Left colon (tissue), 2 donors: ENCODE data around the gene ZNF438. TPM values are rescaled to one million over a fixed set of nuclear protein-coding genes. Genes with fewer than 3 reads are reported as not detected.
A peak's percentile ranks its signal among the peaks of the same experiment; 100 is the strongest.
"Not testable (repeated sequence)": the region's sequence is repeated elsewhere in the genome, so short reads cannot be mapped to it uniquely, and the experiment has no call there.

Experiments
- ATAC-seq: fragments of 200-7000 bp; cut with Tn5 transposase; one replicate; pipeline ENCODE4 v1.9.1; 2020; ENCODE audit warnings: mild to moderate bottlenecking, moderate library complexity
- DNase-seq, 2 donors: peaks; one replicate each; pipeline ENCODE4 v3.0.0-alpha.2; 2020
- intact Hi-C, 2 donors: fragments of 100-400 bp; cut with DNase I in 1 of 2; cut with micrococcal nuclease in 1 of 2; formaldehyde crosslinking; loops; one replicate each; pipeline versions ENCODE4 v1.11.2 to v1.14.0; 2022; cut with DNase I, micrococcal nuclease
- total RNA-seq, 2 donors: library from RNA; stranded (reverse); fragmentation: NEBNext Ultra II Directional; extraction: Animal tissue kit (Norgen Biotek cat#: 25700); gene quantifications; one replicate each; pipeline ENCODE4 v1.2.1, GENCODE V29; 2021
- donor health status: DM: no; HTN: no; CAD: no.
- donor health status: DM: yes; HTN: yes; CAD: no.

The ZNF438 gene
- total RNA-seq, 2 donors from 2014 or later, result 3.8 to 6.5 TPM

DNA sequence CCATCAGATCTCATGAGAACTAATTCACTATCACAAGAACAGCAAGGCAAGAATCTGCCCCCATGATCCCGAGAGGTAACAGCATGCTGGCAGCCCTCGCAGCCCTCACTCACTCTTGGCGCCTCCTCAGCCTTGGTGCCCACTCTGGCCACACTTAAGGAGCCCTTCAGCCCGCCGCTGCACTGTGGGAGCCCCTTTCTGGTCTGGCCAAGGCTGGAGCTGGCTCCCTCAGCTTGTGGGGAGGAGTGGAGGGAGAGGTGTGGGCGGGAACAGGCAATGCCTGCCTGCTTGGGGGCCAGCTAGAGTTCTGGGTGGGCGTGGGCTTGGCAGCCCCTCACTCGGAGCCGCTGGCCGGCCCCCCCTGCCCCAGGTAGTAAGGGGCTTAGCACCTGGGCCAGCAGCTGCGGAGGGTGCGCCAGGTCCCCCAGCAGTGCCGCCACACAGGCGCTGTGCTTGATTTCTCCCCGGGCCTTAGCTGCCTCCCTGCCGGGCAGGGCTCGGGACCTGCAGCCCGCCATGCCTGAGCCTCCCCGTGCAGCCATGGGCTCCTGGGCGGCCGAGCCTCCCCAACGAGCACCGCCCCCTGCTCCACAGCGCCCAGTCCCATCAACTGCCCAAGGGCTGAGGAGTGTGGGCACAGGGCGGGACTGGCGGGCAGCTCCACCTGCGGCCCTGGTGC is 24.0 kb upstream of the ZNF438 start:
- intact Hi-C loops, result no loop called here
- DNase-seq (no peak), ATAC-seq (no peak)

DNA sequence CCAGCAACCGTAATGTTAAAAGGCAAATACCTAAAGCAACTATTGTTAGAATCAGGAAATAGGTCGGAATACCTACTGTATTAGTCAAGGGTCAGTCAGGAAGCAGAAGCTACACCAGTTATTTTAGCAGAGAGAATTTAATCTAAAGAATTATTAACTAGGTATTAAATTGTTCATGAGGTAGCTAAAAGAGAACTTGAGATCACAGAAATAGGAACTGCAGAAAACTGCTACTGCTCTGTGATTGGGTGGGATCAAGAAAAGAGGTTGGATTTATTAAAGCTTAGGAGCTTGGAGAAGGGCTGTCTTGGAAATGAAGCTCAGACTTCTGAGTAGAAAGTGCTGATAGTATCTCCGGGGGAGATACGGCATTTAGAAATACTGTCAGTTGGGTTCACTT is 20.0 kb upstream of the ZNF438 start:
- intact Hi-C loops, result no loop called here
- ATAC-seq (no peak), DNase-seq (no peak)

DNA sequence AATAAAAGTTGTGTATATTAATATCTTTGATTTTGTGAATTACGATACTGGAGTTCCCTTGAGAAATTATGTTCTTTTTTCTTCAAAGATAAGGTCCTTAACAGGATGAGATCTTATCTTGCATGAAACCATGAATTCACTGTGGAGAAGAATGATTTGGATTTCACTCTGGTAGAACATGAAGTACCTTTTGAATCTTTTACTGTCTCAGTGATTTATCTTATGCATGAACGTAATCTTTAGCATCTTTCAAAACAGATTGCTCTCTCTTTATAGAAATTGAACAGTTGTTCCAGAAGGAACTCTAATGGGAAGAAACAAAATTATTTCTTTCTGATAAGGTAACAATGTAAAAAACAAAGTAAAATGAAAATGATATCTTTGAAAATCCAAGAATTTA is 11.0 kb upstream of the ZNF438 start:
- intact Hi-C loops, result no loop called here
- DNase-seq, result no peak
- ATAC-seq, result no peak

DNA sequence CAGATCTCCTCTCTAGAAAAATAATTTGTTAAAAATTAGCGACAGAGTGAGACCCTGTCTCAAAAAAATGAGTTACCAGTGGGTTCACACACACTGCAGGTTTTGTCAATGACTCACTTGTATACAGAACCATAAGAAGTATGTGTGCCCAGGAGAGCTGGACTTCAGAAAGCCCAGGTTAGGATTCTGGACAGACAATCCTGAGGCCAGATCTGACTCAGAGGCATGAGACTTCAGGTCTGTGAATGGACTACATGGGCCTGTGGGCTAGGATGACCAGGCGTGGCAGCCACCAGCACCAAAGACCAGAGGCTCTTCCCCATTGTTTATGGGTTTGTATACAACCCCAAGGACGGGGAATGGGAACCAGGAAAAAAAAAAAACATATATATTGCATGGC is 9.3 kb upstream of the ZNF438 start:
- intact Hi-C loops, result no loop called here
- ATAC-seq (no peak), DNase-seq (no peak)

DNA sequence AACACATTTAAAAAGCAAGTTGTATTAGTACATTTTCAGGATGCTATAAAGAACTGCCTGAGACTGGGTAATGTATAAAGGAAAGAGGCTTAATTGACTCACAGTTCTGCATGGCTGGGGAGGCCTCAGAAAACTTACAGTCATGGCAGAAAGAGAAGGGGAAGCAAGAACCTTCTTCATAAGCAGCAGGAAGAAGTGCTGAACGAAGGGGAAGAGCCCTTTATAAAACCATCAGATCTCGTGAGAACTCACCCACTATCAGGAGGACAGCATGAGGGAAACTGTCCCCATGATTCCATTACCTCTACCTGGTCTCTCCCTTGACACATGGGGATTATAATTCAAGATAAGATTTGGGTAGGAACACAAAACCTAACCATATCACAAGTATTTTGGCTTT is 7.3 kb upstream of the ZNF438 start:
- intact Hi-C loops, result loop anchor here in 1 of 2 donors (10.0 kb wide), 1 partner anchor 254 kb away; no protein-coding TSS in a partner anchor
- DNase-seq, ATAC-seq: not testable (repeated sequence)

DNA sequence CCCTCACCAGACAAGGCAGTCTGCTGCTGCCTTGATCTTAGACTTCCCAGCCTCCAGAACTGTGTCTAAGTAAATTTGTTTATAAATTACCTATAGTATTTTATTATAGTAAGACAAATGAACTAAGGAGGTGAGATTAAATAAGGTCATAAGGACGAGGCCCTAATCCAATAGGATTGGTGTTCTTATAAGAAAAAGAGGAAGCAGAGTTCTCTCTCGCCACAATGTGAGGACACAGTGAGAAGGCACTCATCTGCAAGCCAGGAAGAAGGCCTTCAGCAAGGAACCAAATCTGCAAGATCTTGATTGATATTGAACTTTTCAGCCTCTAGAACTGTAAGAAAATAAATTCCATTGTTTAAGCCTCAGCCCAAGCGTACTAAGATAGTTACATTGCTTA is 6.1 kb upstream of the ZNF438 start:
- DNase-seq, result no peak
- intact Hi-C loops, result loop anchor here in 1 of 2 donors (10.0 kb wide), 1 partner anchor 253 kb away; no protein-coding TSS in a partner anchor
- ATAC-seq, result no peak

DNA sequence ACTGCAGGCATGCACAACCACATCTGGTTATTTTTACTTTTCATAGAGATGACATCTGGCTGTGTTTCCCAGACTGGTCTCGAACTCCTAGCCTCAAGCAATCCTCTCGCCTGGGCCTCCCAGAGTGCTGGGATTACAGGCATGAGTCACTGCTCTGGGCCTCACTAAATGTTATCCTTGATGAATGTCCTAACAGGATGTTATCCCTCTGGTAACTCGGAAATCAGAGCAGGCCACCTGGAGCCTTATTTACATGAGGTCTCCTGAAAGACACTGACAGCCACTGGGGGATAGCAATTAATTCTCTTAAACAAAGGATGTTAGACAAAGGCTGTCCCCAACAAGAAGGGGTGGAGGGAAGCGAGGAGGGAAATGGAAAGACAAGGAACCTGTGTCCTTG is 4.5 kb upstream of the ZNF438 start:
- no peak for ATAC-seq
- DNase-seq, result no peak
- intact Hi-C loops, result loop anchor here in 1 of 2 donors (10.0 kb wide), 1 partner anchor 251 kb away; no protein-coding TSS in a partner anchor

DNA sequence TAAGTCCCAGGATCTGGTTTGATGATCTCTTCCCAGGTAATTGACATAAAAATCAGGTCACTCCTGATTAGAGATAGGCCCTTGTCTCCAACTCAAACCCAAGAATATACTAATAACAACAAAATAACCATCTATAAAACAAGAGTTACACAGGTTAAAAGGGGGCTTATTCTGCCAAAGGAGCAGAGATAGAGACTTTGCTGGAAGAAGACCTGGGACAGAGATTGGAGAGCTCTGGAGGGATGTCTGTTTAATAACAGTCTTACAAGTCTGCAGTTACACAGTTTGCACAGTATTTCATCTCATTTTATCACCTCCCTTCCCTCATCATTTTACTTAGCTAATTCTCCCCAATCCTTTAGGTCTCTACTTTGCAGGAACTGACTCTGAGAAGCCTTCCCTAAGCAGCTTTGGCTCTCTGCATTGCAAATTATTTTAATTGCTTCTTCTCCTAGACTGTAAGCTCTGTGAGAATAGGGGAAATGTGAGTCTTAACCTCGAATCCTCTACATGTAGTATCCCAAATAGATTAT is 3.7 kb upstream of the ZNF438 start:
- no peak for ATAC-seq
- no peak for DNase-seq
- intact Hi-C loops, result loop anchor here in 1 of 2 donors (10.0 kb wide), 1 partner anchor 251 kb away; no protein-coding TSS in a partner anchor

DNA sequence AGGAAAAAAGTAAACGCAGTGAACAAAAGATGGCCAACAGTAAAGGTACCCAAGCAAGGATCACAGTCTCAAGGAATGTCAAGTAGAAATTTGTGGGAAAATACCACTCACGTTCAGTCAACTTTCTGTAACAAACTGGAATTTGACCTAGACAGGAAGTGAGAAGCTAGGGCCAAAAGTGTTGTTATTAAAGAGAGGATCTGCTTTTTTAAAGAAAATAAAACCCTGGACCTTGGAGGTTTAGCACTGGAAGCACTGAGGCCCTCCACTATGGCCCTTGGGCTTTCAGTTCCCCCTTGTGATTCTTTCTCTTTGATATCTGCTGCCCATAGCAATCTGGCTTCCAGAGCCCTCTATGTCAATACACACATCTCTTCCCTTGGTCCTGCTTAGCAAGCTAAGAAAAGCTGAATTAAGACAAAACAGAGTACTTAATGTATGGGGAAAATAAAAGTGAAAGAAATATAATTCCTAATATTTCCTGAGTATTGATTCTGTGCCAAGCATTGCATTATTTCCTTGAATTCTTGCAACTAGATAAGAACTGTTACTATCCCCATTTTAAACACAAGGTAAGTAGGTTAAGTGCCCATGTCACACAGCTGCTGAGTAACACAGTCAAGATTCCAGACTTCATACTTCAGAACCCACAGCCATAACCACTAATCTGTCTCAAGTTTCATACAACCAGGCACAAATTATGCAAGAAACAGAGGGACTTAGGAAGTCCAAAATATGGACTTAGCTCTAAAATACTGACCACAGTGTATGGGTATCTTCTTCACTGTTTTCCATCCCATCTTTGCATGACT is 2.6 kb upstream of the ZNF438 start:
- ATAC-seq, result no peak
- intact Hi-C loops, result loop anchor here in 1 of 2 donors (5.0 to 10.0 kb wide), 2 partner anchors 250 to 283 kb away; partner anchors contain the start of gene ZEB1

DNA sequence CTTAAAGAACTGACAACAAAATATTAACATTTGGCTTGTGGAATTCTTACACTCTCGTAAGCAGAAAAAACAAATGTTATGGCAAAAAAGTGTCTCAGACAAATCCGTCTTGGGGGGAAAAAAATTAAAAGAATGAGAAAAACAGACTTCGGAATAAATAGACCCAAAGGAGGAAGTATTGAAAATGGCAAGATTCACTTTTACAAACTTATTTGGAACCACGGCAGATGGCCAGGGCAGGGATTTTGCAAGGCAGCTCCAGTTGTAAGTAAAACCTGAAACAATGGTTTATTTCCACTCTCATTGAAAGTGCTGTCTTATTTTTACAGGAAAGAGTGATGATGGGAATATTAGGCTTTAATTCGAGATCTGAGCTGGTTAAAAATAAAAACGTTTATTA is 1.5 kb upstream of the ZNF438 start:
- no peak for DNase-seq
- intact Hi-C loops, result loop anchor here in 1 of 2 donors (5.0 to 10.0 kb wide), 2 partner anchors 248 to 284 kb away; partner anchors contain the start of gene ZEB1
- no peak for ATAC-seq

More for the DNA sequence above, 2.6 kb upstream of the ZNF438 start:
- no peak for DNase-seq

DNA sequence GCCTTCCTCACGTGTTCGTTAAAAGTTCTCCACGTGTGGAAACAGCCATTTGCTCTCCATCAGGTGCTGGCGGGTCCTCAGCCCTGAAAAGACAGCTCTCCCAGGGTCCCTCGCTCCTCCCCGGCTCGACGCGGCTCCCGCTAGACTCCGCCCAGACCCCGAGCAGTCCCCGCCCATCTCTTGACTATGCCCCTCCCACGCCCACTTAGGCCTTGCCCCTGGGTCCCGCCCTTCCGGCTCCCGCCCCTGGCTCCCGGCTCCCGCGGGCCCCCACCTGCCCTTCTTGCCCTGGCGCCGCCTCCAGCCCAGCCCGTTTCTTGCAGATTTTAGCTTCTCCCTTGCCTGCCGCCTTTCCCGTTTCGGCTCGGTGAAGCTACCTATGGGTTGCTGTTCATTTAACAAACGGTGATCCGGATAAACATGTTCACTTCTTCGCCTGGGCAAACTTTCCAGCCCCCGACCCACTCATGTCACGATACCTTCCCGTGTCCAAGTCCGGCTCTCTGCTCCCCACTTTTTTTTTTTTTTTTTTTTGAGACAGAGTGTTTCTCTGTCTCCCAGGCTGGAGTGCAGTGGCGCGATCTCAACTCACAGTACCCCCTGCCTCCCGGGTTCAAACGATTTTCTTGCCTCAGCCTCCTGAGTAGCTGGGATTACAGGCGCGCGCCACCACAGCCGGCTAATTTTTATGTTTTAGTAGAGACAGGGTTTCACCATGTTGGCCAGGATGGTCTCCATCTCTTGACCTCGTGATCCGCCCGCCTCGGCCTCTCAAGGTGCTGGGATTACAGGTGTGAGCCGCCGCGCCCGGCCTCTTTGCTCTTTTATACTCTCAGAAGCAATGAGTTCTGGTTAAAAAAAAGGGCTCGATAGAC is 830 bp upstream of the ZNF438 start:
- intact Hi-C loops, result loop anchor here in 1 of 2 donors (5.0 to 10.0 kb wide), 2 partner anchors 248 to 285 kb away; partner anchors contain the start of gene ZEB1

DNA sequence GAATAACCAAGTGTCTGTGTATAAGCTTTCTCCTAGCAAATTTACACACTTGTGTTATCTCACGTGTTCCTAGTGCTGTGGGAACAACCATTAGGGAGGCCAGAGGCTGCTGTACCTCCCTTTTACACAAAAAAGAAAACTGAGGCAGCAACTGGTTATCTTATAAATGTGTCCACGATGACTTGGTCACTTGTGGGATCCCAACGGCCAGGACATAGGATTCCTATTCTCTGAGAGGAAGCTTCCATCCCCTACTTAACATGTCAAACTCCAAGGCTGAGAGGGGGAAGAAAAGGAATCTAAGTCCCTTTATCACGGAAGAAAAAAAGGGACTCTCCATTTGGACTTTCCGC is 484 bp downstream of the ZNF438 start:
- DNase-seq, result no peak
- ATAC-seq, result no peak
- intact Hi-C loops, result loop anchor here in 1 of 2 donors (5.0 to 10.0 kb wide), 2 partner anchors 246 to 286 kb away; partner anchors contain the start of gene ZEB1

More for the DNA sequence above, 830 bp upstream of the ZNF438 start:
- ATAC-seq, result peak; percentile 90
- peak; percentile 96 to 97 for DNase-seq

DNA sequence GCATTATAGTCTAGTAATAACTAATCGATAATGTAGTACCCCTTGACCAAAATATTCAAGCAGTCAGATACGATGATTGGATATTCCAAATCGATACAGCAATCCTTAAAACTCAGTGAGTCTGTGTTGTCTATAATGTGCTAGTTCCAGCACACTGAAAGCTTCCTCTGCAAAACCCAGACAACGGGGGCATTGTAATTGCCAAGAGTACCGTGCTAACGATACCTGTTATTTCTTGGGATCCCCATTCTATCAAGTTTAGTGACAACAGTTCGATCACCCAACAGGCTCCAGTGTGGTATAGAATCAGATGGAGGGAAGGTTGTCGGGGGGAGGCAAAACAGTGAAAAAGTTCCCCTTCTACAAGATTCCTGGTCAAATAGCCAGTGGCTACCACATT is 865 bp downstream of the ZNF438 start:
- ATAC-seq (no peak), DNase-seq (no peak)
- intact Hi-C loops, result loop anchor here in 1 of 2 donors (5.0 to 10.0 kb wide), 2 partner anchors 246 to 287 kb away; partner anchors contain the start of gene ZEB1

DNA sequence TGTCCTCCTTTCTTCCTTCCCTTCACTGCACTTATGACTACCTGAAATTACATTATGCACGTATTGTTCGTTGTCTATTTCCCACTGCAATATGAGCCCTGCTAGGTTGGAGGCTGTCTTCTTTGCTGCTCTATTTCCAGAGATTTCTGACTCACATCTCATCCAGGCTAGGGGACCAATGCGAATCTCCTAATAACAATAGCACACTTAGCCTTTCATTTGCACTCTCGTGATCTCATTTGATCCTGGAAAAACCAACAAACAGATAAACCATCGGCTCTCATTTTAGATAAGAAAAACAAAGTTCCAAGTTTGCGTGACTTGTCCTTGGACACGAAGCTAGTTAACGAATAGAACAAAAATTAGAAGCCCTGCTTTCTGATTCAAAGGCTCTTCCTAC is 1.4 kb downstream of the ZNF438 start:
- no peak for DNase-seq
- ATAC-seq, result no peak
- intact Hi-C loops, result loop anchor here in 1 of 2 donors (5.0 to 10.0 kb wide), 2 partner anchors 245 to 287 kb away; partner anchors contain the start of gene ZEB1

DNA sequence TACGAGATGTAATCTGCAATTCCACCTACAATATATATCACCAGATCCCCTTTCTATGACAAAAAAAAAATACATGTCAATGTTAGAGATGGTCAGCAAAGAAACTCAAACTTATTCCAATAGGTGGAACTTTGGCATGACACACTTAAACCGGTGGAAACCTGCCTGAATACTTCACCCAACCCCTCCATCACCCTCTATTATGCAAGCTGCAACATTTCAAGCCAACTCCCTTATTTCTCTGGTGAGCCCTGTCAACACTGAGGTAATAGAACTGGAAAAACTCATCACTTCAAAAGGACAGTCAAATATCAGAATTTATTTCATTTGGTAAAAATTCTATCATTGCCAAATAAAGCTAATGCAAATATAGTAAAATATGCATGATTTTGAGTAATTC is 3.6 kb downstream of the ZNF438 start:
- intact Hi-C loops, result no loop called here
- ATAC-seq, result no peak

DNA sequence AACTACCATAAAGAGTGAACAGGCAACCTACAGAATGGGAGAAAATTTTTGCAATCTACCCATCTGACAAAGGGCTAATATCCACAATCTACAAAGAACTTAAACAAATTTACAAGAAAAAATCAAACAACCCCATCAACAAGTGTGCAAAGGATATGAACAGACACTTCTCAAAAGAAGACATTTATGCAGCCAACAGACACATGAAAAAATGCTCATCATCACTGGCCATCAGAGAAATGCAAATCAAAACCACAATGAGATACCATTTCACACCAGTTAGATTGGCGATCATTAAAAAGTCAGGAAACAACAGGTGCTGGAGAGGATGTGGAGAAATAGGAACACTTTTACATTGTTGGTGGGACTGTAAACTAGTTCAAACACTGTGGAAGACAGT is 5.4 kb downstream of the ZNF438 start:
- DNase-seq, ATAC-seq, intact Hi-C loops: not testable (repeated sequence)

More for the DNA sequence above, 3.6 kb downstream of the ZNF438 start:
- DNase-seq, result no peak

DNA sequence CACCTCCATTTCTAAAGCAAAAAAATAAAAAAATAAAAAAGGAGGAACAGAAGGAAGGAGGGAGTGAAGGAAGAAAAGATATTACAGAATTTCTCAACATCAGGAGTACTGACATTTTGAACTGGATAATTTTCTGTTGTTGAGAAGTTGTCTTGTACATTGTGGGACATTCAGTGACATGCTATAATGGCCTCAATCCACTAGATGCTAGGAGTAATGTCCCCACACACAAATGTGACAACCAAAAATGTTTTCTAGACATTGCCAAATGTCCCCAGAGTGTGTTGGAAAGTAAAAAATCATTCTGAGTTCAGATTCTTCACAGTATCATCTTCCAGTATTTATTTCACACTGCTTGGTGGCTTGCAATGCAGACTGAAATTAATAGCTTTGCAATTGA is 6.5 kb downstream of the ZNF438 start:
- intact Hi-C loops, result no loop called here
- DNase-seq (no peak), ATAC-seq (no peak)

DNA sequence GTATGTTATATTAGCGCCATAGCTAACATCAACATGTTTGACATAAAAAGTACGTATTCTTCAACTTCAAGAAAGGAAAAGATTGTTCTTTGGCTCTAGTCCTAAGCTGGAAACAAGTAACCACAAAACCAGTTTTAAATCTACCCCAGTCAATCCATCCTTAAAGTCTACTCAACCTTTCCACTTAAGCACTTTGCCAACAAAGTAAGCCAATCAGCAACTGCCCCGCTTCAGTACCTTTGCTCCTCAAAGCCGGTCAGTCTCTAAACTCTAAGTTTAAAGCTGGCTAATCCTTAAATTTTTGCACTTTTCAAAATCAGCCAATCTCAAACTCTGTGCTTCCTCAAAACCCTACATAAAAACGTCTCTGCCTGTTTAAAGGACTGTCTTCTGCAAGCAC is 8.1 kb downstream of the ZNF438 start:
- ATAC-seq, result no peak
- intact Hi-C loops, result no loop called here
- DNase-seq, result no peak
